ENCODE data around the gene C15orf62. TPM values are rescaled to one million over a fixed set of nuclear protein-coding genes. Genes with fewer than 3 reads are reported as not detected.

C15orf62 gene
- polyA plus RNA-seq, 1 donor from 2014 or later: not detected

GRCh38 chr15:40768521-40769273 lies 1.1 kb upstream of the C15orf62 start:
- Histone ChIP-seq H3K9ac (ENCODE audit: low read length) (no peak overlapping the region), H4K20me1 (ENCODE audit: insufficient read depth) (no peaks in the 10 kb centered on the region), H3K9me3 (ENCODE audit: low read length) (no peaks in the 10 kb centered on the region), H3K36me3 (ENCODE audit: insufficient read depth, low read length) (no peaks in the 10 kb centered on the region), H3K27me3 (ENCODE audit: insufficient read depth, low read depth, low read length) (peaks cover 13% of the 10 kb centered on the region), H2AFZ (ENCODE audit: low read depth, low read length) (no peak overlapping the region), H3K4me2 (ENCODE audit: low read length) (no peak overlapping the region), H3K9me2 (ENCODE audit: insufficient read depth, low read length) (no peaks in the 10 kb centered on the region), H3K4me3 (ENCODE audit: low read length) (no peak overlapping the region), H3K27ac (ENCODE audit: low read length) (no peak overlapping the region), H3K79me2 (replicated peaks; ENCODE audit: insufficient read depth, low read length) (no peaks in the 10 kb centered on the region), H3F3A (ENCODE audit: insufficient read depth, low read length, poor library complexity, severe bottlenecking) (no peaks in the 10 kb centered on the region)
- TF ChIP-seq POLR2AphosphoS5 (IDR thresholded peaks at IDR 0.05): no peak
- TF ChIP-seq TAF1 (IDR thresholded peaks at IDR 0.05; ENCODE audit: low read depth): no peak
- no peak for TF ChIP-seq EP300 (conservative IDR thresholded peaks at IDR 0.05; ENCODE audit: poor library complexity, severe bottlenecking)
- no peak for TF ChIP-seq RAD21 (conservative IDR thresholded peaks at IDR 0.05)
- no peak for TF ChIP-seq CTCF (IDR thresholded peaks at IDR 0.05; ENCODE audit: poor library complexity, severe bottlenecking)
- no peak for TF ChIP-seq MXI1 (conservative IDR thresholded peaks at IDR 0.05; ENCODE audit: poor library complexity, severe bottlenecking)
- TF ChIP-seq EZH2 (IDR thresholded peaks at IDR 0.05; ENCODE audit: borderline replicate concordance, insufficient read depth, low read length, poor library complexity, severe bottlenecking): no peak
- TF ChIP-seq SMC3 (conservative IDR thresholded peaks at IDR 0.05; ENCODE audit: poor library complexity): no peak
- TF ChIP-seq REST (IDR thresholded peaks at IDR 0.05; ENCODE audit: borderline replicate concordance): no peak

GRCh38 chr15:40770147-40770721 lies 454 bp downstream of the C15orf62 start:
- Histone ChIP-seq H3K79me2 (replicated peaks; ENCODE audit: insufficient read depth, low read length) (no peaks in the 10 kb centered on the region), H3K9me2 (ENCODE audit: insufficient read depth, low read length) (no peaks in the 10 kb centered on the region), H3K9me3 (ENCODE audit: low read length) (no peaks in the 10 kb centered on the region), H4K20me1 (ENCODE audit: insufficient read depth) (no peaks in the 10 kb centered on the region), H3F3A (ENCODE audit: insufficient read depth, low read length, poor library complexity, severe bottlenecking) (no peaks in the 10 kb centered on the region), H2AFZ (ENCODE audit: low read depth, low read length) (no peak overlapping the region), H3K27me3 (ENCODE audit: insufficient read depth, low read depth, low read length) (no peaks in the 10 kb centered on the region), H3K4me2 (ENCODE audit: low read length) (no peak overlapping the region), H3K27ac (ENCODE audit: low read length) (no peak overlapping the region), H3K4me3 (ENCODE audit: low read length) (no peak overlapping the region), H3K36me3 (ENCODE audit: insufficient read depth, low read length) (no peaks in the 10 kb centered on the region), H3K9ac (ENCODE audit: low read length) (no peak overlapping the region)
- TF ChIP-seq SMC3 (conservative IDR thresholded peaks at IDR 0.05; ENCODE audit: poor library complexity): no peak
- TF ChIP-seq CTCF (IDR thresholded peaks at IDR 0.05; ENCODE audit: poor library complexity, severe bottlenecking): no peak
- TF ChIP-seq EZH2 (IDR thresholded peaks at IDR 0.05; ENCODE audit: borderline replicate concordance, insufficient read depth, low read length, poor library complexity, severe bottlenecking): no peak
- no peak for TF ChIP-seq TAF1 (IDR thresholded peaks at IDR 0.05; ENCODE audit: low read depth)
- TF ChIP-seq REST (IDR thresholded peaks at IDR 0.05; ENCODE audit: borderline replicate concordance): no peak
- no peak for TF ChIP-seq EP300 (conservative IDR thresholded peaks at IDR 0.05; ENCODE audit: poor library complexity, severe bottlenecking)

Data from neural cell (in vitro differentiated cells).